Gastrocnemius medialis (tissue), 4 donors: Measurements from ENCODE around the gene ERMP1. TPM values are rescaled to one million over a fixed set of nuclear protein-coding genes. Genes with fewer than 3 reads are reported as not detected.

Experiments used
- ATAC-seq, 2 donors: fragments of 150-250 bp; one replicate each; pipeline ENCODE4 v1.9.1; 2016
- DNase-seq, 2 donors: peaks; one replicate each; pipeline ENCODE4 v3.0.0-alpha.2; 2019
- H3K27ac ChIP-seq, 4 donors: fragments of 200-600 bp; sonication (generic); 1 replicate in 1 of 4; 2 replicates in 3 of 4; pipeline ENCODE4 v1.5.1; 2016 to 2018; ENCODE audit warnings: mild to moderate bottlenecking in 2 of 4, moderate library complexity in 1 of 4
- H3K27me3 ChIP-seq, 3 donors: fragments of 200-600 bp; sonication (generic) in 2 of 3; 1 replicate in 1 of 3; 2 replicates in 2 of 3; pipeline versions ENCODE4 v1.5.1 to v1.6.0; 2016 to 2019; ENCODE audit warnings: mild to moderate bottlenecking in 1 of 3, moderate library complexity in 1 of 3
- H3K36me3 ChIP-seq, 2 donors: fragments of 200-600 bp; sonication (generic) in 1 of 2; one replicate each; pipeline ENCODE4 v1.5.1; 2017 to 2018
- H3K4me1 ChIP-seq, 2 donors: fragments of 200-600 bp; sonication (generic) in 1 of 2; one replicate each; pipeline ENCODE4 v1.5.1; 2016 to 2017; ENCODE audit warnings: mild to moderate bottlenecking in 2 of 2
- H3K4me3 ChIP-seq, 4 donors: fragments of 200-600 bp; sonication (generic) in 3 of 4; 1 replicate in 1 of 4; 2 replicates in 3 of 4; pipeline ENCODE4 v1.5.1; 2016 to 2019; ENCODE audit warnings: mild to moderate bottlenecking in 2 of 4
- H3K9me3 ChIP-seq, 3 donors: fragments of 200-600 bp; sonication (generic) in 2 of 3; 1 replicate in 1 of 3; 2 replicates in 2 of 3; pipeline ENCODE4 v1.5.1; 2016 to 2019
- CTCF ChIP-seq, 5 experiments: fragments of 450-650 bp in 3 of 5; fragments of 200-600 bp in 2 of 5; sonication (generic) in 2 of 5; IDR thresholded peaks in 4 of 5; conservative IDR thresholded peaks in 1 of 5; 1 replicate in 4 of 5; 2 replicates in 1 of 5; pipeline ENCODE4 v1.5.1; 2016 to 2019; ENCODE audit warnings: antibody characterized with exemption in 5 of 5, mild to moderate bottlenecking in 3 of 5, moderate library complexity in 3 of 5
- POLR2A ChIP-seq, 2 donors: fragments of 450-650 bp; IDR thresholded peaks; one replicate each; pipeline ENCODE4 v1.6.1; 2017; ENCODE audit warnings: antibody characterized with exemption in 2 of 2, mild to moderate bottlenecking in 2 of 2, moderate library complexity in 2 of 2
- in situ Hi-C, 4 donors: fragments of 200-750 bp; cut with MboI; loops; one replicate each; pipeline versions ENCODE4 v1.15.0 to v1.8.0; 2017; ENCODE audit warnings: low sequenced_read_pairs in 4 of 4
- intact Hi-C: fragments of 100-400 bp; cut with DNase I; formaldehyde crosslinking; loops from one replicate; pipeline ENCODE4 v1.15.1; 2023; ENCODE audit warnings: low total_unique reads
- total RNA-seq, 4 donors: library from RNA; depleted of rRNA; stranded (reverse); fragments of >200 nt; gene quantifications; one replicate each; pipeline versions ENCODE4 v1.1.0 to v1.2.3, GENCODE V29; 2016

ERMP1 gene
- total RNA-seq, 4 donors from 2014 or later, result 4.4 to 7.4 (median 6.3) TPM

- intact Hi-C loops (no loop called here), in situ Hi-C loops (no loop called here)
- no peak for DNase-seq
- no peak for TF ChIP-seq CTCF (IDR thresholded peaks at IDR 0.05 in 4 of 5, conservative IDR thresholded peaks at IDR 0.05 in 1 of 5)
- TF ChIP-seq POLR2A (IDR thresholded peaks at IDR 0.05), result no peak
- H3K9me3 ChIP-seq, result no peaks in the 10 kb centered on the region
- no peak overlapping the region for H3K4me3 ChIP-seq
- no peak overlapping the region for H3K27ac ChIP-seq
- no peak for ATAC-seq
- peaks cover 0 to 69% of the 10 kb centered on the region in 2 donors for H3K36me3 ChIP-seq
- peaks cover 0 to 11% of the 10 kb centered on the region in 2 donors for H3K4me1 ChIP-seq
- H3K27me3 ChIP-seq, result no peaks in the 10 kb centered on the region
These were observed 70.5 kb downstream of the ERMP1 start for GRCh38 chr9:5762421-5762820.

- Histone ChIP-seq H3K27ac (no peak overlapping the region), H3K36me3 (peaks cover 0 to 66% of the 10 kb centered on the region in 2 donors), H3K4me3 (no peak overlapping the region), H3K27me3 (no peaks in the 10 kb centered on the region), H3K4me1 (peaks cover 0 to 11% of the 10 kb centered on the region in 2 donors), H3K9me3 (no peaks in the 10 kb centered on the region)
- ATAC-seq (no peak), DNase-seq (no peak)
- no peak for TF ChIP-seq POLR2A (IDR thresholded peaks at IDR 0.05)
- TF ChIP-seq CTCF (IDR thresholded peaks at IDR 0.05 in 4 of 5, conservative IDR thresholded peaks at IDR 0.05 in 1 of 5), result no peak
- intact Hi-C loops, result no loop called here
- in situ Hi-C loops, result no loop called here
These were observed 72.6 kb downstream of the ERMP1 start for GRCh38 chr9:5760338-5760737.

- H3K4me1 ChIP-seq, result no peaks in the 10 kb centered on the region
- no peak overlapping the region for H3K27ac ChIP-seq
- H3K27me3 ChIP-seq, result no peaks in the 10 kb centered on the region
- no peak overlapping the region for H3K4me3 ChIP-seq
- TF ChIP-seq POLR2A (IDR thresholded peaks at IDR 0.05) (no peak), CTCF (IDR thresholded peaks at IDR 0.05 in 4 of 5, conservative IDR thresholded peaks at IDR 0.05 in 1 of 5) (no peak)
- DNase-seq, result no peak
- no peaks in the 10 kb centered on the region for H3K9me3 ChIP-seq
- intact Hi-C loops (no loop called here), in situ Hi-C loops (no loop called here)
- no peak for ATAC-seq
- H3K36me3 ChIP-seq, result peaks cover 0 to 56% of the 10 kb centered on the region in 2 donors
These were observed 76.3 kb downstream of the ERMP1 start for GRCh38 chr9:5756633-5757032.

- H3K27ac ChIP-seq, result no peak overlapping the region
- intact Hi-C loops (no loop called here), in situ Hi-C loops (no loop called here)
- TF ChIP-seq POLR2A (IDR thresholded peaks at IDR 0.05) (no peak), CTCF (IDR thresholded peaks at IDR 0.05 in 4 of 5, conservative IDR thresholded peaks at IDR 0.05 in 1 of 5) (no peak)
- no peaks in the 10 kb centered on the region for H3K27me3 ChIP-seq
- DNase-seq (no peak), ATAC-seq (no peak)
- H3K4me3 ChIP-seq, result no peak overlapping the region
- peaks cover 0 to 62% of the 10 kb centered on the region in 2 donors for H3K36me3 ChIP-seq
- no peaks in the 10 kb centered on the region for H3K9me3 ChIP-seq
- H3K4me1 ChIP-seq, result no peaks in the 10 kb centered on the region
These were observed 82.3 kb downstream of the ERMP1 start for GRCh38 chr9:5750569-5750968.

- in situ Hi-C loops, result no loop called here
- Histone ChIP-seq H3K9me3 (no peaks in the 10 kb centered on the region), H3K4me1 (no peaks in the 10 kb centered on the region), H3K27me3 (no peaks in the 10 kb centered on the region), H3K27ac (no peak overlapping the region), H3K4me3 (no peak overlapping the region), H3K36me3 (peaks cover 0 to 74% of the 10 kb centered on the region in 2 donors)
- DNase-seq, result no peak
- intact Hi-C loops, result no loop called here
- no peak for ATAC-seq
- TF ChIP-seq POLR2A (IDR thresholded peaks at IDR 0.05) (no peak), CTCF (IDR thresholded peaks at IDR 0.05 in 4 of 5, conservative IDR thresholded peaks at IDR 0.05 in 1 of 5) (no peak)
These were observed 83.6 kb downstream of the ERMP1 start for GRCh38 chr9:5749306-5749705.
